Adrenal gland (tissue), 5 donors: ENCODE results near the gene SPRYD7.

Experiments used
- POLR2A ChIP-seq, 2 donors: fragments of 450-650 bp; IDR thresholded peaks; one replicate each; pipeline ENCODE4 v1.6.1; 2017; ENCODE audit warnings: antibody characterized with exemption in 2 of 2, mild to moderate bottlenecking in 2 of 2, moderate library complexity in 1 of 2
- TF ChIP-seq, protein P1 (sequence below), 6 experiments: fragments of 450-650 bp in 4 of 6; fragments of 200-600 bp in 2 of 6; sonication (generic) in 1 of 6; IDR thresholded peaks; 1 replicate in 5 of 6; 2 replicates in 1 of 6; pipeline versions ENCODE4 v1.5.1 to v1.8.0; 2016 to 2021; ENCODE audit warnings: antibody characterized with exemption in 6 of 6, mild to moderate bottlenecking in 2 of 6, moderate library complexity in 1 of 6
- donor health status: DM: no; HTN: no; CAD: no.

DNA sequence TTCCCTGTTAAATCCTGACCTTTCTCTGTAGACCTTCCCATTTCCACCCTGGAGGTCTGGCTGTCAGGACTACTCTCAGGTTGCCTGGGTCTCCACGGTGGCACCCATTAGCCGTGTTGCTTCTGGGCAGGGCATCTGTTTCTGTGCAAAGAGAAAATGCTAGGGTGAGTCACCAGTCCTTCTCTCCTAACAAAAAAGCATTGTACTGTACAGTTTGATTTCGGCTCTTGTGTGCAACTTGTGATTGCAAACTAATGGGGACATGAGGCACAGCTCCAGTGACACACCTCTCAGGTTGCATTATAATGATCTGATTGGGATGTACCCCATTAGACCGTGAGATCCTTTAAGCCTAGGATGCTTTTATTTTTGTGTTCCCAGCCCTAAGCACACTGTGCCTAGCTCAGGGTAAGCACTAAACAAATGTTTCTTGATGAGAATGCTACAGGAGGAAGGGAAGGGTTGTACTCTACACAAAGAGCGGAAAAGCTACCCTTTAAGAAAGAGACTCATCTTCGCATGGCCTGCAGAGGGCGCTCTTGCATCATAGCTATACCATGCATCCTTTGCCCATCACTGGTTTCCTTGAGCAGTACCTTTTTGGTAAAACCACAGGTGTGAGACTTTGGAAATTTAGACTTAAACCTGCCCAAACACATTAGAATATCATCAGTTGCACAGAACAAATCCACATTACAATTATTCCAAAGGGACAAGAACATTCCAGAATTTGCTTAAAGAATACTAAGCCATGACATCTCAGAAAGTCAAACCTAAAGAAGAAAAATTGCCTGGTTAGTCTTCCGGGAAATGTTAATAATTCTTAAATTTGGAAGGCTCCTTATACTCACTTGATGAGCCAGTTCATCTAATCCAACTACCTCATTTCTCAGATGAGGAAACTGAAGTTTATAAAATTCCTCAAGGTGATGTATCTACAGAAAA is 40.4 kb upstream of the SPRYD7 start:
- TF ChIP-seq, protein P1, sequence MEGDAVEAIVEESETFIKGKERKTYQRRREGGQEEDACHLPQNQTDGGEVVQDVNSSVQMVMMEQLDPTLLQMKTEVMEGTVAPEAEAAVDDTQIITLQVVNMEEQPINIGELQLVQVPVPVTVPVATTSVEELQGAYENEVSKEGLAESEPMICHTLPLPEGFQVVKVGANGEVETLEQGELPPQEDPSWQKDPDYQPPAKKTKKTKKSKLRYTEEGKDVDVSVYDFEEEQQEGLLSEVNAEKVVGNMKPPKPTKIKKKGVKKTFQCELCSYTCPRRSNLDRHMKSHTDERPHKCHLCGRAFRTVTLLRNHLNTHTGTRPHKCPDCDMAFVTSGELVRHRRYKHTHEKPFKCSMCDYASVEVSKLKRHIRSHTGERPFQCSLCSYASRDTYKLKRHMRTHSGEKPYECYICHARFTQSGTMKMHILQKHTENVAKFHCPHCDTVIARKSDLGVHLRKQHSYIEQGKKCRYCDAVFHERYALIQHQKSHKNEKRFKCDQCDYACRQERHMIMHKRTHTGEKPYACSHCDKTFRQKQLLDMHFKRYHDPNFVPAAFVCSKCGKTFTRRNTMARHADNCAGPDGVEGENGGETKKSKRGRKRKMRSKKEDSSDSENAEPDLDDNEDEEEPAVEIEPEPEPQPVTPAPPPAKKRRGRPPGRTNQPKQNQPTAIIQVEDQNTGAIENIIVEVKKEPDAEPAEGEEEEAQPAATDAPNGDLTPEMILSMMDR (IDR thresholded peaks at IDR 0.05), result peak; percentile 76 to 93 (median 84)
- no peak for TF ChIP-seq POLR2A (IDR thresholded peaks at IDR 0.05)
